ENCODE measurements around the gene BRMS1L. TPM values are rescaled to one million over a fixed set of nuclear protein-coding genes. Genes with fewer than 3 reads are reported as not detected.
A peak's percentile ranks its signal among the peaks of the same experiment; 100 is the strongest.

BRMS1L gene
- total and polyA plus RNA-seq, 2 of the 13 experiments (the other 11 are each of a cell fraction or from before 2014, with no cell fraction given) = 21.1 to 23.8 TPM

- ChIA-PET CTCF (ENCODE audit: low intra/inter-chr PET ratio, low total read pairs) (no interaction called here), POLR2A (no interaction called here)
- H3K4me3 ChIP-seq (replicated peaks in 1 of 3; ENCODE audit: insufficient read depth in 1 of 3, low read depth in 2 of 3, low read length in 3 of 3) = no peak overlapping the region
- no peaks in the 10 kb centered on the region for H3K9me3 ChIP-seq (ENCODE audit: low read length)
- intact Hi-C loops (cut with micrococcal nuclease; ENCODE audit: unreplicated experiment) = no loop called here
- no peaks in the 10 kb centered on the region for H3K27me3 ChIP-seq (ENCODE audit: control insufficient read depth in 1 of 2, insufficient read depth in 2 of 2, low read length in 2 of 2)
- H3K9ac ChIP-seq (ENCODE audit: insufficient read depth, low read depth, low read length) = no peak overlapping the region
- H2AFZ ChIP-seq (ENCODE audit: low read length) = no peak overlapping the region
- H3K79me2 ChIP-seq (ENCODE audit: insufficient read depth, low read length) = no peaks in the 10 kb centered on the region
- H3K36me3 ChIP-seq (replicated peaks in 1 of 2; ENCODE audit: control insufficient read depth in 1 of 2, insufficient read depth in 2 of 2, low read length in 2 of 2) = no peaks in the 10 kb centered on the region
- no peaks in the 10 kb centered on the region for H3K4me1 ChIP-seq (ENCODE audit: insufficient read depth, low read length)
- in situ Hi-C loops (cut with HindIII; ENCODE audit: extremely low pct_ligation_motif_present, low pct_unique_long_range_greater_than_20kb) = no loop called here
- TF ChIP-seq HMG20A (CRISPR knock-in tag; IDR thresholded peaks at IDR 0.05; ENCODE audit: borderline replicate concordance) = no peak
- TF ChIP-seq ZNF619 (CRISPR knock-in tag; IDR thresholded peaks at IDR 0.05) = no peak
- TF ChIP-seq ADNP (CRISPR knock-in tag; IDR thresholded peaks at IDR 0.05) = no peak
- no peak for TF ChIP-seq ZNF264 (CRISPR knock-in tag; IDR thresholded peaks at IDR 0.05)
- no TSS peak for BruUV-seq (replicated peaks)
- FAIRE-seq = no peak
- no peak overlapping the region for H3K4me2 ChIP-seq (ENCODE audit: low read depth, low read length)
- 47% methylated on average over 4 of the region's 4 CpGs for WGBS (ENCODE audit: low lambda C conversion rate)
- DNase-seq (ENCODE audit: low spot score) = no peak
- H4K20me1 ChIP-seq (ENCODE audit: insufficient read depth, low read length) = no peaks in the 10 kb centered on the region
- ATAC-seq = no peak; the same call in 2 of the 3 replicates
- no peak overlapping the region for H3K27ac ChIP-seq (ENCODE audit: extremely low read length, insufficient read depth, low read length)
These were observed 84.1 kb downstream of the BRMS1L start for GRCh38 chr14:35910191-35910590.

- 2% methylated on average over 4 of the region's 4 CpGs for WGBS (ENCODE audit: low lambda C conversion rate)
- POLR2A ChIA-PET = no interaction called here
- no peak for ATAC-seq
- Histone ChIP-seq H3K36me3 (replicated peaks in 1 of 2; ENCODE audit: control insufficient read depth in 1 of 2, insufficient read depth in 2 of 2, low read length in 2 of 2) (no peaks in the 10 kb centered on the region), H3K27ac (ENCODE audit: extremely low read length, insufficient read depth, low read length) (no peak overlapping the region), H3K4me1 (ENCODE audit: insufficient read depth, low read length) (no peaks in the 10 kb centered on the region), H4K20me1 (ENCODE audit: insufficient read depth, low read length) (no peaks in the 10 kb centered on the region), H3K9me3 (ENCODE audit: low read length) (no peaks in the 10 kb centered on the region), H3K79me2 (ENCODE audit: insufficient read depth, low read length) (no peaks in the 10 kb centered on the region), H3K4me3 (replicated peaks in 1 of 3; ENCODE audit: insufficient read depth in 1 of 3, low read depth in 2 of 3, low read length in 3 of 3) (no peak overlapping the region), H3K27me3 (ENCODE audit: control insufficient read depth in 1 of 2, insufficient read depth in 2 of 2, low read length in 2 of 2) (no peaks in the 10 kb centered on the region), H3K4me2 (ENCODE audit: low read depth, low read length) (no peak overlapping the region), H3K9ac (ENCODE audit: insufficient read depth, low read depth, low read length) (no peak overlapping the region), H2AFZ (ENCODE audit: low read length) (no peak overlapping the region)
- BruUV-seq (replicated peaks) = no TSS peak
- CTCF ChIA-PET (ENCODE audit: low intra/inter-chr PET ratio, low total read pairs) = no interaction called here
- in situ Hi-C loops (cut with HindIII; ENCODE audit: extremely low pct_ligation_motif_present, low pct_unique_long_range_greater_than_20kb) = no loop called here
- TF ChIP-seq MAFF (IDR thresholded peaks at IDR 0.05; ENCODE audit: low read depth, low read length) = peak; percentile 51
- peak; percentile 54 to 69; a peak in 3 of 4 replicates for TF ChIP-seq MAFK (conservative IDR thresholded peaks at IDR 0.05 in 1 of 2, IDR thresholded peaks at IDR 0.05 in 1 of 2; ENCODE audit: low read length in 2 of 2)
- no peak for TF ChIP-seq ZNF569 (CRISPR knock-in tag; IDR thresholded peaks at IDR 0.05; ENCODE audit: borderline replicate concordance)
- no peak for TF ChIP-seq ZNF207 (IDR thresholded peaks at IDR 0.05; ENCODE audit: borderline replicate concordance)
- intact Hi-C loops (cut with micrococcal nuclease; ENCODE audit: unreplicated experiment) = no loop called here
- no peak for DNase-seq (ENCODE audit: low spot score)
- no peak for FAIRE-seq
These were observed 85.0 kb downstream of the BRMS1L start for GRCh38 chr14:35911097-35911496.

Data from HepG2 (cell line).